HG02623 (cell line): ENCODE measurements around the gene SPSB2.
A peak's percentile ranks its signal among the peaks of the same experiment; 100 is the strongest.
"Not testable (repeated sequence)": the region's sequence is repeated elsewhere in the genome, so short reads cannot be mapped to it uniquely, and the experiment has no call there.

Experiments used
- ATAC-seq: cut with Tn5 transposase; IDR thresholded peaks from one replicate; pipeline ENCODE4 v1.9.1; 2021; ENCODE audit warnings: moderate library complexity; ENCODE audit not compliant: unreplicated experiment

Gene SPSB2

DNA sequence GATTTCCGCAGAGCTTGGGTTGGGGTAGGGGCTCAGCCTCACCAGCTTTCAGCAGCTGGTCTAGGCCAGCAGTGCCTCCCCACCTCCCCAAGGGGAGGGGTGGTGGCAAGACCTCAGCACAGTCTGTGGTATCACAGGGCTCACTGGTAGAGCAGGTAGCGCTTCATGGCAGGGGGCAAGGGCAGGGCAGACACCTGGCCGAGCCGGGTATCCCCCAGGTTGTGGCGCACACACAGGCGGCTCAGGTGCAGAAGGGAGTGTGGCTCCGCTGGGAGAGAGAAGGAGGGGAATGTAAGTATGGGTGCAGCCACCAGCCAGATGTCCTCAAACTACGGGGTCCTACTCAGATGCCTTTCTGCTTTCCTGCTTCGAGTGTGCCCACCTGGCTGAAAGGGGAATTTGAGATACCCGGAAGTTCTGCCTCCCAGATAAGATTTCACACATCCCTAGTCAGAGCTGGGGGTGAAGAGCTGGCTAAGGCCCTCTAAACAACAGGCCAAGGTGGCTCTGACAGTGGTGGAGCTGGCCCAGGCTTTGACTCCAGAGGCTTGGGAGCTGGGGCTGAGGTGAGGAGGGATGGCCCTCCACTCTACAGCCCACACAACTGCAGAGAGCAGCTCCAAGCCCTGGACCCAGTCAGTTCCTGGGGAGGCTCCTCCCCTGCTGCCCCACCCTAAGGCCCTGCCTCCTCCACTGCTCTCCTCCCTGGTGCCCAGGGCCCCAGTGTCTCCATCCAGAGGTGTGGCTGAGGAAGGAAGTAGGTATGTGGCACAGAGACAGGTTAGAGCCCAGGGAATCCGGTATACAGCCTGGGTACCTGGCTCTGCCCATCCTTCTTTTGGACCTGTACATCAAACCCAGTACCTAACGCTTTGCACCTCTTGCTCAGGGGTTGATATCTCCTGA is 1.8 kb downstream of the SPSB2 start:
- ATAC-seq, result no peak

DNA sequence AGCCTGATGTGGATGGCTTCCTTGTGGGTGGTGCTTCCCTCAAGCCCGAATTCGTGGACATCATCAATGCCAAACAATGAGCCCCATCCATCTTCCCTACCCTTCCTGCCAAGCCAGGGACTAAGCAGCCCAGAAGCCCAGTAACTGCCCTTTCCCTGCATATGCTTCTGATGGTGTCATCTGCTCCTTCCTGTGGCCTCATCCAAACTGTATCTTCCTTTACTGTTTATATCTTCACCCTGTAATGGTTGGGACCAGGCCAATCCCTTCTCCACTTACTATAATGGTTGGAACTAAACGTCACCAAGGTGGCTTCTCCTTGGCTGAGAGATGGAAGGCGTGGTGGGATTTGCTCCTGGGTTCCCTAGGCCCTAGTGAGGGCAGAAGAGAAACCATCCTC is 2.8 kb downstream of the SPSB2 start:
- ATAC-seq, result not testable (repeated sequence)

DNA sequence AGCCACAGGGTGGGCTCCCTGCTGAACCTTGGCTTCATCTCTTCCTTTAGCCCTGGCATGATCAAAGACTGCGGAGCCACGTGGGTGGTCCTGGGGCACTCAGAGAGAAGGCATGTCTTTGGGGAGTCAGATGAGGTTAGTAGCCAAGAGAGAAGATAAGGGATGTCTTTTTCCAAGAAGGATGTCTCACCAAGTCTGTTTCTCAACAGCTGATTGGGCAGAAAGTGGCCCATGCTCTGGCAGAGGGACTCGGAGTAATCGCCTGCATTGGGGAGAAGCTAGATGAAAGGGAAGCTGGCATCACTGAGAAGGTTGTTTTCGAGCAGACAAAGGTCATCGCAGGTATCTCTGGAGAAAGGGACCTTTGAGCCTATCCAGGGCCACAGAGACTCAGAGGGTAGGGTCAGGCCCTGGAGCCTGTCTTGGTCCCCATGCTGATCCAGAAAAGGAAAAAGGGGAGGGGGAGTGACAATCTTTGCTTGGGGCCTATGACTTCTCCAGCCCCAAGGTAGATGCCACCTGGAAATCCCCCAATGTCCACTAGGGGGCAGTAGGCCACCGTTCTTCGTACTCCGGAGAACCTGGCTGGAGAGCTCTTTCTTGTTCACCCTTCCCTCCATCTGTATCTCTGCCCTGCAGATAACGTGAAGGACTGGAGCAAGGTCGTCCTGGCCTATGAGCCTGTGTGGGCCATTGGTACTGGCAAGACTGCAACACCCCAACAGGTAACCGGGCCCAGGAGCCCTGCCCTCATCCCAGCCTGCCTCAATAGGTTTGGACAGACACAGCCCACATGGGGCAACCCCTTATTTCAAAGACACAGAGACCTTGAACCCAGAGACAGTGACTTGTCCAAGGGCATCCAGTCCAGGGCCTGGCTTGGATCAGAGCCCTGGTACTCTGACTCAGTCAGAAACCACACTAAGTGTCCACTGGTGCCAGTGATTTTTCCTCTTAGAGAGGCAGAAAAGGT is 3.8 kb downstream of the SPSB2 start:
- no peak for ATAC-seq

DNA sequence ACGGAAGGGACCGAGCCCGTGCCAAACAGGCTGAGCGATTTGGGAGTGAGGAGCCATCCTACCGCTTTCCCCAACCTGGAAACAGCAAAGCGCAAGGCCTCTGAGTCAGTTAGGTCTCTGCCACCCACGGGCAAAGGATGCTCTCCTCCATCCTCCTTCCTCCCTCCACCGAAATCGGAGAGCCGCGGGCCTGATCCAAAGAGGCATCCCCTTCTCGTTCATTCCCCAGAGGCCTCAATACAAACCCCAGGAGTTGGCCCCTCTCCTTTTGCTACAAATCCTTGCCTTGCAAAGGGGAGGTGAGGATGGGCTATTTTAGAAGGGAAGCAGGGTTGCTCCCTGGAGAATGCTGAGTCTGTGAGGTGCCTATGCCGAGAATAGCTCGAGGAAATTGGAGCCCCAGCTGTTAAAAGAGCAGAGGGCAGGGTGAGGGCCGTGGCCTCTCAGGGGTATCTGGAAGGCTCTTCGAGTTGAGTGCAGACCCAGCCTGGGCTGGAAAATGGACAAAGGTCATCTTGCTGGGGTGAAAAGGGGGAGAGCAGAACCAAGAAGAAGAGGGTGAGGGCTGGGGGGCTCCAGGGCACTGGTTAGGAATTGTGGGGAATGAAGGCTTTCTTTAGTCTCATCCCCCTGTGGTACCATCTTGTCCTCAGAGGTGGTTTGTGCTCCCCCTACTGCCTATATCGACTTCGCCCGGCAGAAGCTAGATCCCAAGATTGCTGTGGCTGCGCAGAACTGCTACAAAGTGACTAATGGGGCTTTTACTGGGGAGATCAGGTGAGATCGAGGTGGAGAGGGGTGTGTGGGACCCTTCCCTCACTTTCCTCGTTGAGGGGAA is 4.7 kb downstream of the SPSB2 start:
- ATAC-seq, result no peak

DNA sequence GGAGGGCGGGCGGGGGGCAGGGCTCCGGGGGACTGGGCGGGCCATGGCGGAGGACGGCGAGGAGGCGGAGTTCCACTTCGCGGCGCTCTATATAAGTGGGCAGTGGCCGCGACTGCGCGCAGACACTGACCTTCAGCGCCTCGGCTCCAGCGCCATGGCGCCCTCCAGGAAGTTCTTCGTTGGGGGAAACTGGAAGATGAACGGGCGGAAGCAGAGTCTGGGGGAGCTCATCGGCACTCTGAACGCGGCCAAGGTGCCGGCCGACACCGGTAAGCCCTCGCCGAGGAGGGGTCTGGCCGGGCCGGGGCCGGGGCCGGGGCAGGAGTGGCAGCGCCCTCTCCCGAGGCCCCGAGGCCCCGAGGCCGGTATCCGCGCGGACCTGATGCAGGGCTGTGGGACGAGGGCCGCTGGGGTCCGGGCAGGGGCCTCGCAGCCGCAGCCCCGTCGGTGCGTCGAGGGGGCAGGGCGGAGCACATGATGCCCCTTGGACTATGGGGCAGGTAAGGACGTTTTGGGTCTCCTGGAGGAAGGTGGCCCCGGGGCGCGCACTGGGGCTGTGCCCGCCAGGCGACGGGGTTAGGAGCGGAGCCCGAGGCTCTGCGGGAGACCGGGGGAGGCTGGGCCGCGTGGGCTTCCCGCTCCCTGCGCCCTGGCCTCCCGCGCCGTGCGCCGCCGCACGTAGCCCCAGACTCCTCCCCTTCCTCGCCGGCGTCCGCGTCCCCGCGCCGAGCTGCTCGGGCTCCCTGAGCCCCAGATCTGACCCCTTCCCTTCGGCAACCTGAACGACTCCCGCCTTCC is 5.5 kb downstream of the SPSB2 start, which contains the start of gene TPI1:
Gene TPI1, plus strand, starts transcription at position 119 of the 798 bp plus-strand sequence. Its CDS starts 36 bp downstream, at position 155.
- ATAC-seq, result peak; percentile 46

DNA sequence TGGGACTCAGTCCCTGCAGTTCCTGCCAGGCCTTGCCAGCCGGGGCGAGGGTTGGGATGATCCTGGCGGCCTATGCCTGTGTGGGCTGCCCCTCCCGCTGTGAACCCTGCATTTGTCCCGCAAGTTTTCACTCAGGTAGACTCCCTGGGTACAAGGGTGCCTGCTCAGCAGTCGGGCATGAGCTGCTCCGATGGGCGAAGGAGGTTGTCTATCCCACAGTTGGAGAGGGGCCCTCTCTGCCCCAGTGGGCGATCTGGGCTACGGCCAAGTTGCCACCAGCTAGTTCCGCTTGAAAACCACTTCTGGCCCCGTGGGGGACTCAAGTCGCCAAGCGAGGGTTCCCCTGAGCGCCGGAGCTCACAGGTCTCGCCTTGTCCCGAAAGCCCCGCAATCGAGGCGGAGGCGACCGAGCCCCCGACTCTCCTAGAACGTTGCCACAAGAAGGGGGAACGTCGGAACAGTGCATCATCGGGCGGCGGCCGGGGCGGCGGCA is 6.1 kb downstream of the SPSB2 start:
- no peak for ATAC-seq

DNA sequence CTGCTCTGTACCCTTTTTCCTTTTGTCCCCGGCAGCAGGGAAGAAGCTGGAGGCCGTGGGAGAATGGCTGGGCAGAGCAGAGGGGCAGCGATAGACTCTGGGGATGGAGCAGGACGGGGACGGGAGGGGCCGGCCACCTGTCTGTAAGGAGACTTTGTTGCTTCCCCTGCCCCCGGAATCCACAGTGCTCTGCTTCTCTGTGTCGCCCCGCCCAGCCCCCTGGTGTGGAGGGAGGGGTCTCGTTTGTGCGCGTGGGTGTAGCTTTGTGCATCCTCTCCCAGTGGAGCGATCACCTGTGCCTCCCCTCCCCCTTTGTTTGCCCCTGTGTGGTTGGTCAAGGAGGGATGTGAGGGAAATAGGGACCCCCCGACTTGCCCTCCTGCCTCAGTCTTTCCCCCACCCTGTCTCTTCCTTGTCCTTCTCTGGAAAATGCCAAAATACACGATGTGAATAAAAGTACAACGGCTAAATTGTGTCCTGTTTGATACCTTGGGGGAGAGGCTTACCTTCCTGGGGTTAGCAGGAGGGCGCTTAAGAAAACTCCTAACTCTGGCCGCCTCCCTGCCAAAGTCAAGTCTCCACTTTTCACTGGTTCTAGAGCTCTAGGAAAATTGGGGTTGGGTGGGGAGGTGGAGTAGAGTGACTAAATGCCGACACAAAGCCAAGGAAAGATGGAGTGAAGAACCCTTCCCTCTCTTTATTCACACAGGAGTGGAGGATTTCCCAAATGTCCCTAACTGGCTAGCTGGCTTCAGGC is 6.8 kb downstream of the SPSB2 start:
- no peak for ATAC-seq

DNA sequence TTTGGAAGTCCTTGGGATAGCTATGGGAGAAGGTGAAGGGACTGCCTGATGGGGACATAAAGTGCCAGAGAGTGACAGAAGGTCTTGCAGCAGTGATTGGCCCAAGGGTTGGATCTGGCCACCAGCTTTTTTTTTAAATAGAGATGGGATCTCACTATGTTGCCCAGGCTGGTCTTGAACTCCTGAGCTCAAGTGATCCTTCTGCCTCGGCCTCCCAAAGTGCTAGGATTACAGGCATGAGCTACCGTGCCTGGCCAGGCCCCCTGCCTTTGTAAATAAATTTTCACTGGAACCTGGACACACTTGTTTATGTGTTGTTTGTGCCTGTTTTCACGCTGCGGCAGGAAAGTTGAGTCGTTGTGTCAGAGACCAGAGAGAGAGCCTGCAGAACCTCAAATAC is 7.8 kb downstream of the SPSB2 start:
- ATAC-seq, result not testable (repeated sequence)

DNA sequence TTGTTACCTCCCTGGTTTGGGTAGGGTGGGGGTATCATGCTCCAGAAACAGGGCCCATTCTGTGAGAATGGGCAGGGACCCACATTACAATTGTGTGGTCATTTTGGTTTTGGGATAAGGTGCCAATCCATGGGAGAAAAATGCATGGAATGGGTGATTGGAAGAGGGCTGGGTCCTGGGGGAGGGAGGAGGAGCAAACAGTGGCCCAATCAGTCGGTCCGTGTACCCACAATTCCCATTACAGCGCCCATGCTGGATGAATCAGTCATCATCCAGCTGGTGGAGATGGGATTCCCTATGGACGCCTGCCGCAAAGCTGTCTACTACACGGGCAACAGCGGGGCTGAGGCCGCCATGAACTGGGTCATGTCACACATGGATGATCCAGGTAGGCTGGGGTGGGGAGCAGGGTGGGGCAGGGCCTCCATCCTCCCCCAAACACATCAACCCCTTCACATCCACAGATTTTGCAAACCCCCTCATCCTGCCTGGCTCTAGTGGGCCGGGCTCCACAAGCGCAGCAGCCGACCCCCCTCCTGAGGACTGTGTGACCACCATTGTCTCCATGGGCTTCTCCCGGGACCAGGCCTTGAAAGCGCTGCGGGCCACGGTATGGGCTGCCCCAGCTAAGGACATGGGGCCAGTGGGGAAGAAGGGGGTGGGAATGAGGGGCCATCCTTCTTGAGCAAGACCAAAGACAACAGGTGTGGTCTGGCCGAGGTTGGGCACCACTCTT is 9.3 kb downstream of the SPSB2 start:
- no peak for ATAC-seq

DNA sequence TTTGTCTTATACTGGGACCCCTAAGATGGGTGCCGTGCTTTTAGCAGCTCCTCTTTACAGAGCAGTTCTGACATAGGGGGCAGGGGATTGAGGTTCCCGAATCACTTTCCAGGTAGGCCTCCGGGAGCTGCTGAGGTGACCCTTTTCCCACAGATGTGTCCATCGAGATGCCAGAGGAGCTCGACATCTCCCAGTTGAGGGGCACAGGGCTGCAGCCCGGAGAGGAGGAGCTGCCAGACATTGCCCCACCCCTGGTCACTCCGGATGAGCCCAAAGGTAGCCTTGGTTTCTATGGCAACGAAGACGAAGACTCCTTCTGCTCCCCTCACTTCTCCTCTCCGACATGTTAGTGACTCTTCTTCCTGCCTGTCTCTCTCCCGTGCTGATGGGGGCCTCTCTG is 10.1 kb downstream of the SPSB2 start:
- no peak for ATAC-seq

DNA sequence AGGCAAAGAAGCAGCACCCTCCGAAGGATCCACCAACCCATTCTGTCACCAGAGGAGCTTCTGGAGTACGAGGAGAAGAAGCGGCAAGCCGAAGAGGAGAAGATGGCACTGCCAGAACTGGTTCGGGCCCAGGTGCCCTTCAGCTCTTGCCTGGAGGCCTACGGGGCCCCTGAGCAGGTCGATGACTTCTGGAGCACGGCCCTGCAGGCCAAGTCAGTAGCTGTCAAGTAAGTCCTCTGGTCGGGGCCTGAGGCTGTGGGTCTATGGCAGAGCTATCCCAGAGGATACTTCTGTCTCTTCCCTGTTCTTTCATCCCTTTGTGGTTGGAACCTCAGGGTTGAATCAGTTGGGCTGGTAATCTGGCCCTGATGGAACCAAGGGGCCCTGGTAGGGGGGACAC is 11.7 kb downstream of the SPSB2 start:
- ATAC-seq, result no peak

DNA sequence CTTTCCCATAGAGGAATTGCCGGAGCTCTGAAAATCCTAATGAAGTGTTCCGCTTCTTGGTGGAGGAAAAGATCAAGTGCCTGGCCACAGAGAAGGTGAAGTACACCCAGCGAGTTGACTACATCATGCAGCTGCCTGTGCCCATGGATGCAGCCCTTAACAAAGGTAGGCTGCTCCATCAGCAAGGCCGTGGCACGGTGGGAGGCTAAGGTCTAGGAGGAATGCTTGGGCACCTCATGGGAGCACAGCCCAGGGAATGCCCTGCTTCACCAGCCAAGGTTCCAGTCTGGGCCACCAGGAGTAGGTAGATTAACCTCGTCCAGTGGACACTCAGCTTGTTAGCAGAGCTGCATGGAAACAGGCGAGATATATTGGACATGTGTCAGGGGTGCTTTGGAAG is 12.2 kb downstream of the SPSB2 start:
- no peak for ATAC-seq

DNA sequence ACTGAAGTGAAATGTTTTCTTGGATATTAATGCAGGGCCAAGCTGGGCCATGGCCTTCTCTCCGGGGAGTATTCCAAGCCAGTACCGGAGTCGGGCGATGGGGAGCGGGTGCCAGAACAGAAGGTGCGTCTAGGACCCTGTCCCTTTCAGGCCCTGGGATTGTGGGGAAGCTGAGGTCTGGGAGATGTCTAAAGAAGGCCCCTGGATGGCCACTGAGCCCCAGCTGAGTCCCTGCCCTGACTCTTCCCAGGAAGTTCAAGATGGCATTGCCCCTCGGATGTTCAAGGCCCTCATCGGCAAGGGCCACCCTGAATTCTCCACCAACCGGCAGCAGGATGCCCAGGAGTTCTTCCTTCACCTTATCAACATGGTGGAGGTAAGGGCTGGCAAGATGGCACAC is 13.0 kb downstream of the SPSB2 start:
- no peak for ATAC-seq

DNA sequence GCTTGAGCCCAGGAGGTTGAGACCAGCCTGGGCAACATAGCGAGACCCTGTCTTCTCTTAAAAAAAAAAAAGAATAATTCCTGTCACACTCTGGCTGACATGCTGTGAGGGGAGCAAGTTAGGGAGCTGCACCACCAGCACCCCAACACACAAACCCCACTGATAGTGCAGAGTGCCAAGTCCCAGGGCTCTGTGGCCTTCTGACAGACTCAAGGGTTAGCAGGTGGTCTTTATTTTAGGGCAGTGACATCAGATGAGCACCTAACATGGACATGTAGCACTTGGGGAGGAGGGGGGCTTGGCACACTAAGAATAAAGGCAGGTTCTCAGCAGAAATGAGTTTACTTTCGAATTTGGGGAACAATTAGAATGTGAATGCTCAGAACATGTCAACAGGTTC is 14.3 kb downstream of the SPSB2 start:
- ATAC-seq, result no peak

DNA sequence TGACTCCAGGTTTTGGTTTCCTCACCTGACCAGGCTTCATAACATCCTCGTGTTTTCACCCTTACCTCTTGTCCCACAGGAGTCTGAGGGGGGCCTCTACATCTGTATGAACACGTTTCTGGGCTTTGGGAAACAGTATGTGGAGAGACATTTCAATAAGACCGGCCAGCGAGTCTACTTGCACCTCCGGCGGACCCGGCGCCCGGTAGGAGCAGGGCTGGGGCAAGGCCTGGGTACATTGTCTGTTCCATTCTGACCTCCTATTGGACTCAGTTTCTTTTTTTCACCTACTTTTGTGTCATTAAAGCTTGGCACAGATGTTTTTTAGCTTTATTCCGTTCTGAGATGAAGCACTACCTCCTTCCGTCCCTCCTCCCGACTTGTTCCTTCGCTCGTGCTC is 17.8 kb downstream of the SPSB2 start:
- ATAC-seq, result no peak

DNA sequence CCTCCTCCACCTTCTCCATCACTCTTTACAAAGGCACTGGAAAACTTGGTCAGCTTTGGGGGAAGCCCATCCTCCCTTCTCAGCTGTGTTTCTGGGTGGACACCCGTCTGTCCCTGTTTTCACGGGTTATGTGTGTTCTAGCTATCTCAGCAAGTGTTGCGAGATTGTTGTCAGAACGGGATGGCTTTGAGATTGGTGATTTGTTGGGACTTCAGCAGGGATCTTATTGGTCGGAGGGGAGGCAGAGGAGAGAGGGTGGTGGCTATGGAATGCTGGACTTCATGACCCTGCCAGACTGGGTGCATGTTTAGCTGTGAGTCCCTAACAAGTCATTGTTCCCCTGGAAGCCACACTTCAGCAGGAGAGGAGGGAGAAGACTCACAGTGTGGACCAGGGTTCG is 19.1 kb downstream of the SPSB2 start:
- no peak for ATAC-seq

DNA sequence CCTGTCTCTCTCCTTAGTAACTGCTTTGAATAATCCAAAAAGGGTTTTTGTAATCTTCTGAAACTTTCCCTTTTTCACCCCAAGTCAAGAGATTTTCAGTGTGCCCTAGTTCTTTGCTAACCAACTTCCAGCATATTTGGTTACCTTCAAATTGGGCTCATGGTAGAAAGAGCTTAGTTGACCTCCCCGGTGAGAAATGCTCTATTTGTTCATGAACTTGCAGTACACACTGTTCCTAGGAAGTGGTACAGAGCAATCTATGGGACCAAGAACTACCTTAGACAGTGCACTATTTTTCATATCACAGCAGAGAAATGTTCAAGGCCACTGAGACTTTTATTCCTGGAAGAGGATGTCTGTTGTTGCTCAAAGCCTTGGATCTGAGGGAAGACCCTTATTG is 19.5 kb downstream of the SPSB2 start:
- no peak for ATAC-seq

DNA sequence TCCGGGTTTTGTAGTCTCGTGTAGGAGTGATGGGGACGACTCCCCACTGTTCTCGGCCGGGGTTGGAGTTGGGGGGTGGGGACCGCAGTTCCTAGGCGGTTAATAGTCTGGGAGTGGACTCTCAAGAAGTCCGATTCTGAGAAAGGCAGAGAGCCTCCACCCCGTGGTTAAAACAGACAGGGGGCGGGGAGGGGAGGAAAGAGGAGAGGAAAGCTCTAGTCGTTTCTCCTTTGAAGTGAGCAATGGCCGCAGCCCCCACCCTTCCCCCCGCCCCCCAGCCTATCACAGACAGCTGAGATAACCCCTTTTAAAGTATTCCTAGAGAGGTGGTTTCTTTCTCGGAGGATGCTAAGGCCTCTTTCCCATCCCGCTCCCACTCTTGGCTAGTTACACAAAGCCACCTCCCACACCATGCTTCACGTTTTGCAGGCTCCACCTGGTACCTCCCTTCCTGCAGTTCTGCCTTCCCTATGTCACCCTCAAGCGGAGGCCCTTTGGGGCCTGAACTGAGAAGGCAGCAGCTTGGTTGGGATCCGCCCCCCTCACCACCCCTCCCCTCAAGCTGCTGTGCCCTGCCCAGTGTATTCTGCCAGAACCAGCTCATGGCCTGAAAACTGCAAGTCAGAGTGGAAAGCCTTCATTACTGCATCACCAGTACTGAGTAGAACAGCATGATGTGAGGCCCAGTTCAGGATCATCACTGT is 20.3 kb downstream of the SPSB2 start:
- ATAC-seq, result no peak
